ENCODE results near the gene C2orf42. TPM values are rescaled to one million over a fixed set of nuclear protein-coding genes. Genes with fewer than 3 reads are reported as not detected.

C2orf42 gene
- total RNA-seq, 1 experiment from 2014 or later = 6.8 TPM

GRCh38 chr2:70212298-70212932 lies 21.6 kb upstream of the C2orf42 start:
- TF ChIP-seq, protein P1, sequence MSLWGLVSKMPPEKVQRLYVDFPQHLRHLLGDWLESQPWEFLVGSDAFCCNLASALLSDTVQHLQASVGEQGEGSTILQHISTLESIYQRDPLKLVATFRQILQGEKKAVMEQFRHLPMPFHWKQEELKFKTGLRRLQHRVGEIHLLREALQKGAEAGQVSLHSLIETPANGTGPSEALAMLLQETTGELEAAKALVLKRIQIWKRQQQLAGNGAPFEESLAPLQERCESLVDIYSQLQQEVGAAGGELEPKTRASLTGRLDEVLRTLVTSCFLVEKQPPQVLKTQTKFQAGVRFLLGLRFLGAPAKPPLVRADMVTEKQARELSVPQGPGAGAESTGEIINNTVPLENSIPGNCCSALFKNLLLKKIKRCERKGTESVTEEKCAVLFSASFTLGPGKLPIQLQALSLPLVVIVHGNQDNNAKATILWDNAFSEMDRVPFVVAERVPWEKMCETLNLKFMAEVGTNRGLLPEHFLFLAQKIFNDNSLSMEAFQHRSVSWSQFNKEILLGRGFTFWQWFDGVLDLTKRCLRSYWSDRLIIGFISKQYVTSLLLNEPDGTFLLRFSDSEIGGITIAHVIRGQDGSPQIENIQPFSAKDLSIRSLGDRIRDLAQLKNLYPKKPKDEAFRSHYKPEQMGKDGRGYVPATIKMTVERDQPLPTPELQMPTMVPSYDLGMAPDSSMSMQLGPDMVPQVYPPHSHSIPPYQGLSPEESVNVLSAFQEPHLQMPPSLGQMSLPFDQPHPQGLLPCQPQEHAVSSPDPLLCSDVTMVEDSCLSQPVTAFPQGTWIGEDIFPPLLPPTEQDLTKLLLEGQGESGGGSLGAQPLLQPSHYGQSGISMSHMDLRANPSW (CRISPR knock-in tag; conservative IDR thresholded peaks at IDR 0.05; ENCODE audit: low read depth) = no peak
- no peak for TF ChIP-seq OVOL2 (CRISPR knock-in tag; IDR thresholded peaks at IDR 0.05; ENCODE audit: borderline replicate concordance)
- TF ChIP-seq, protein P2, sequence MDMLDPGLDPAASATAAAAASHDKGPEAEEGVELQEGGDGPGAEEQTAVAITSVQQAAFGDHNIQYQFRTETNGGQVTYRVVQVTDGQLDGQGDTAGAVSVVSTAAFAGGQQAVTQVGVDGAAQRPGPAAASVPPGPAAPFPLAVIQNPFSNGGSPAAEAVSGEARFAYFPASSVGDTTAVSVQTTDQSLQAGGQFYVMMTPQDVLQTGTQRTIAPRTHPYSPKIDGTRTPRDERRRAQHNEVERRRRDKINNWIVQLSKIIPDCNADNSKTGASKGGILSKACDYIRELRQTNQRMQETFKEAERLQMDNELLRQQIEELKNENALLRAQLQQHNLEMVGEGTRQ (CRISPR knock-in tag; IDR thresholded peaks at IDR 0.05) = no peak
- H3K4me3 Mint-ChIP-seq = no peak overlapping the region
- ChIA-PET CTCF (no interaction called here), POLR2A (no interaction called here)
- ATAC-seq (no peak), DNase-seq (ENCODE audit: low spot score) (no peak)
- no peaks in the 10 kb centered on the region for H3K27me3 Mint-ChIP-seq (ENCODE audit: low read depth)
- H3K9me3 Mint-ChIP-seq = no peaks in the 10 kb centered on the region
- H3K4me1 Mint-ChIP-seq = no peaks in the 10 kb centered on the region
- H3K36me3 Mint-ChIP-seq = peaks cover 46% of the 10 kb centered on the region
- H3K27ac Mint-ChIP-seq = no peak overlapping the region

DNA sequence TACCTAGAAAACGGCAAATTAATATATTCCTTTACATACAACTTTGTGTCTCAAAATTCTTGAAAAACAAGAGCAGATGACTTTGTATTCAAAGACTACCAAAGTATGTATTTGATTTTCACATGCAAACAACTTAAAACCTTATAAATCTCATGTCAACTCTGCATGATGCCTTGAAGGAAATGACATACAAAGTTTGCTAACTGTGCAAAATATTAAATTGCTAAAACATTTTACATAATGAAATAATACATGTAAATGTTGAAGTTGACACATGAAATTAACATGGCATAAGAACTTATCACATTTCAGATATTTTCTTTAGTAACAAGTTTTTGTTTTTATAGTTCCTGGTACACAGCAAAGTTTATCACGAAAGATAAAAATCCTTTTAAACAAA lies 20.8 kb upstream of the C2orf42 start:
- POLR2A ChIA-PET = interaction anchor here (1.1 kb wide), 1 partner anchor 297 kb away, joined by 3 read pairs; the partner anchor contains the start of gene MXD1
- no peak for ATAC-seq
- no peak overlapping the region for H3K4me3 Mint-ChIP-seq
- no peaks in the 10 kb centered on the region for H3K9me3 Mint-ChIP-seq
- no peak overlapping the region for H3K27ac Mint-ChIP-seq
- H3K27me3 Mint-ChIP-seq (ENCODE audit: low read depth) = no peaks in the 10 kb centered on the region
- CTCF ChIA-PET = no interaction called here
- TF ChIP-seq ZNF425 (CRISPR knock-in tag; conservative IDR thresholded peaks at IDR 0.05) (no peak), MYBL2 (CRISPR knock-in tag; IDR thresholded peaks at IDR 0.05) (no peak), NR2C2 (CRISPR knock-in tag; IDR thresholded peaks at IDR 0.05) (no peak), GTF2I (CRISPR knock-in tag; conservative IDR thresholded peaks at IDR 0.05) (no peak), CREB1 (CRISPR knock-in tag; IDR thresholded peaks at IDR 0.05) (no peak), USF1 (CRISPR knock-in tag; IDR thresholded peaks at IDR 0.05) (no peak), ZNF396 (CRISPR knock-in tag; IDR thresholded peaks at IDR 0.05; ENCODE audit: borderline replicate concordance) (no peak), ZBTB21 (CRISPR knock-in tag; IDR thresholded peaks at IDR 0.05; ENCODE audit: borderline replicate concordance) (no peak), ATF6 (CRISPR knock-in tag; IDR thresholded peaks at IDR 0.05) (no peak), ZNF423 (CRISPR knock-in tag; IDR thresholded peaks at IDR 0.05) (no peak)
- peaks cover 41% of the 10 kb centered on the region for H3K36me3 Mint-ChIP-seq
- H3K4me1 Mint-ChIP-seq = no peaks in the 10 kb centered on the region
- no peak for DNase-seq (ENCODE audit: low spot score)

GRCh38 chr2:70204452-70204851 lies 13.6 kb upstream of the C2orf42 start:
- CTCF ChIA-PET = no interaction called here
- Mint-ChIP-seq H3K27me3 (ENCODE audit: low read depth) (no peaks in the 10 kb centered on the region), H3K27ac (no peak overlapping the region), H3K36me3 (no peaks in the 10 kb centered on the region; the same call in 1 of the 2 replicates), H3K4me3 (no peak overlapping the region), H3K4me1 (no peaks in the 10 kb centered on the region), H3K9me3 (peaks cover 4% of the 10 kb centered on the region)
- POLR2A ChIA-PET = no interaction called here
- DNase-seq (ENCODE audit: low spot score) = no peak
- no peak for ATAC-seq
- TF ChIP-seq TCF7 (CRISPR knock-in tag; IDR thresholded peaks at IDR 0.05; ENCODE audit: low read depth) = no peak
- no peak for TF ChIP-seq ZNF281 (CRISPR knock-in tag; IDR thresholded peaks at IDR 0.05)
- TF ChIP-seq, protein P3, sequence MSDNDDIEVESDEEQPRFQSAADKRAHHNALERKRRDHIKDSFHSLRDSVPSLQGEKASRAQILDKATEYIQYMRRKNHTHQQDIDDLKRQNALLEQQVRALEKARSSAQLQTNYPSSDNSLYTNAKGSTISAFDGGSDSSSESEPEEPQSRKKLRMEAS (CRISPR knock-in tag; IDR thresholded peaks at IDR 0.05) = no peak
- no peak for TF ChIP-seq SOX15 (CRISPR knock-in tag; IDR thresholded peaks at IDR 0.05)
- TF ChIP-seq ESRRA (CRISPR knock-in tag; IDR thresholded peaks at IDR 0.05; ENCODE audit: borderline replicate concordance) = no peak
- TF ChIP-seq USF1 (CRISPR knock-in tag; IDR thresholded peaks at IDR 0.05) = no peak
- no peak for TF ChIP-seq TEAD4 (CRISPR knock-in tag; IDR thresholded peaks at IDR 0.05)
- no peak for TF ChIP-seq ZNF671 (CRISPR knock-in tag; IDR thresholded peaks at IDR 0.05)
